EH (cell line): Measurements from ENCODE around the gene APBB1.

ENCODE experiments used
- DNase-seq: peaks from one replicate; pipeline ENCODE4 v3.0.0-alpha.2; 2015; ENCODE audit warnings: low read depth

APBB1 gene

DNA sequence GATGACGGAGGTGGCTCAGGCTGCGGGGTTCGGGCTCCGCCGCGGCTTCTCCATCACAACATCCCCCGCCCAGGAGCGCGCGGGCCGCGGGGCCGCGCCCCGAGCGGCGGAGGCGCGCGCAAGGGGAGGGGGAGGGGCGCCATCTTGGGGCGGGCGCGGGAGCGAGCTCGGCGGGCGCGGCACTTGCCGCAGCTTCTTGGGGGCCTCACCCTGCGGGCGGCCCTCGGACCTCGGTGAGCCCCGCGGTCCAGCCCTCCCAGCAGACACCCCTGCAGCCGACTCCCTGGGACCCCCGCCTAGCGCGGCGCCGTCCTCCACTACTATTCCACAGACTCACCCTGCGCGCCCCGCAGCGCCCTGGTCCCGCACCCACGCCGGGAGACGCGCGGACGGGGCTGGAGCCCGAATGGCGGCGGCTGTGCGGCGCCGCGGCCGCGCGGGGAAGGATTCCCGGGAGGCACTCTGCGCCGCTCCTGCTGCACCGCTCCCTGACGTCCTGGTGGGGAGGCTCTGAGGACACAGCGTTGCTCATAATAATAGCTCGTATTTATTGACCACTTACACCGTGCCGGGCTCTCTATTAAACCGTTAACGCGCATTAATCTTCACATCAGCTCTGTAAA lies at the start of gene APBB1:
Gene APBB1, minus strand, starts transcription at position 86 of the 623 bp plus-strand sequence. CDS start 7,747 bp downstream, outside the sequence.
- peak; percentile 56 for DNase-seq

GRCh38 chr11:6459099-6459450 lies 40.2 kb upstream of the APBB1 start:
- no peak for DNase-seq

GRCh38 chr11:6458352-6459098 lies 39.6 kb upstream of the APBB1 start:
- DNase-seq, result no peak

GRCh38 chr11:6457581-6458320 lies 38.9 kb upstream of the APBB1 start:
- no peak for DNase-seq

DNA sequence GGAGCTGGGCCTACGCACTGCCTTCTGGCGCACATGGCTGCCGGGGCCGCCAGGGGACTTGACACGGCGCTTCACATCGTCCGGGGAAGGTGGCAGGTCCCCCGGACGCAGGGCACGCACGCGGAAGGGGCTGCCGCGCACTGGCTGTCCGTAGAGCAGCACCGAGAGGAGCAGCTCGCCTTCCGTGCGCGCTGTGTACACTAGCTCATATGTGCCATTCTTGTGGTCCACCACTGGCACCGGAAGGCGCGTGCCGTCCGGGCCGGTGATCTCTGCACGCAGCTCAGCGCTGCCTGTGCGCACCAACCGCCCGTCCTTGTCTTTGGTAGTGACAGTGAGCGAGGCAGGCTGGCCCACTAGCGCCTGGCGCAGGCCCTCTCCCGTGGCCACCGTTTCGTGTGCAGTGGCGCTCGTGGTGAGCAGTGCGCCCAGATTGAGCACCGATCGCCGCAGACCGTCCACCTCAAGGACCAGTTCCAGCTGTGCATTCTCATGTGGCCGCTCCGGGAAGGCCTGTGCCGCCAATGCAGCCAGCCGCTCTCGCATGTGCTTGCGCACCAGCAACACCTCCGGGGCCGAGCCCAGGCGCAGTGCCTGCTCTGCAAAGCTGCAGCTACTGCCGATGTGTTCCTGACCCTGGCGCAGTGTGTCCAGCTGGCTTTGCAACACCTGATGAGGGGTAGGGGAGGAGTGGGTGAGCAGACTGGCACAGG lies 37.6 kb upstream of the APBB1 start:
- DNase-seq, result no peak

DNA sequence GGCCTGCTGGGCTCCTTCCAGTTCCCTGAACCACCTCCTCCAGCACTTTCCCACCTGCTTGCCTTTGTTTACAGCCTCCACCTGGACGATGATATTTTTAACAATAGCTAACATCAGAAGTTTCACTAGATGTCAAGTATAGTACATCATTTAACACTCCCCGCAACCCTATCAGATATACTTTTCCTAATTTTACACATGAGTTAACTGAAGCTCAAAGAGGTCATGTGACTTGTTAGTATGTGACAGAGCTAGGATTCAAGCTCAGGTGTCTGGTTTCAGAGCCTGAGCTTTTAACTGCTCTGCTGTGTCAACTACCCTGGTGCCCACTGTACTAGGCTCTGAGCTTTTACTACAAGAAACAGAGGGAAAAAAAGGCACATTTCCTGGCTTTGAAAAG lies 36.2 kb upstream of the APBB1 start:
- DNase-seq, result no peak

- no peak for DNase-seq
Measured at GRCh38 chr11:6453152-6453551, 34.3 kb upstream of the APBB1 start.

DNA sequence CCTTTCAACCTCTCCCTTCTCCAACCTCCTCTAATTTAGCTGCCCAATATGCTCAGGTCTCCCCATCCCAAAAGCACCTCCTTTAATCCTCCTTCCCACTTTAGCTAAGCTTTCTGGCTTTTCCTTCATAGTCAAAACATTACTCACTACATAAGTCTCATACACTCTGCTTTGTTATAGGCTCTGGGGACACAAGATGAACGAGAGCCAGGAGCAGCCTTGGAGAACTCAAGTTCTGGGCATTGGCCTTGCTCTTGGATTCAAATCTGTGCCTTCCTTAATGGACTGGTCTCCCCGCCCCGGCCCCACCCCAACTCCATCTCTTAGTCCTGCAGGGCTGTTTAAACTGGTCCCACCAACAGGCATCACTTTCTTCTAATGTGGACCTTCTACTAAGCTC lies 33.3 kb upstream of the APBB1 start:
- no peak for DNase-seq

GRCh38 chr11:6448574-6448973 lies 29.7 kb upstream of the APBB1 start:
- no peak for DNase-seq

DNA sequence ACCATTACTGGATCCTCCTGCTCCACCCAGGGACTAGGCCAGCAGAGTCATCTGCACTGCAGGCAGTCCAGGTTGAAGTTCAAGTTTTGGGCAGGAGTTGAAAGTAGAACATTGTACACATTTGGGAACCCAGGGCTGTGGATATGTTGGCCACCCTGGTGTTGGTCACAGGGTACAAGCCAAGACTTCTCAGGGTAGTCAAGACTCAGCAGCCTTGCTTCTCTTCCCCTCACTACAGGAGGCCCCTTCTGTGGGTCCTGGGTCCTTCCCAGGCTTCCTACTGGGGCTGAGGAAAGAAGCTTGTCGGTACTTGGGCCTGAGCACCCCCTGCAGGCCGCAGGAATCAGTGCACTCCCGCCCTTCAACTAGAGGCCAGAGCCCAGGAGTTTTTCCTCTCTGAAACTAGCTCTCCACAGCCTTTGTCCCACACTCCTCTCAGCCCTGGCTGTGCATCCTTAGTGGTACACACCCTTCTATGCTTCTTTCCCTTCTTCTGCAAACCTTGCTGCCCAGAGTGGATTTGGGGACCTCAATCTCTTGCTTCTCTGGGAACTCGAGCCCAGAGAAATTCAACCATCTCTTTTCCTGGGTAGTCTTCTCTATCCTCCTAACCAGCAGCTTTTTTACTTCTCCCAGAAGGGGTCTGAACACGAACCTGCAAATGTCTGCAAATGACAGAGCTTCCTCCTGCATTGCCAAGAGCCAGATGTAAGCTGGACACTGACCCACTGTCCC lies 24.5 kb upstream of the APBB1 start:
- peak; percentile 68 for DNase-seq

DNA sequence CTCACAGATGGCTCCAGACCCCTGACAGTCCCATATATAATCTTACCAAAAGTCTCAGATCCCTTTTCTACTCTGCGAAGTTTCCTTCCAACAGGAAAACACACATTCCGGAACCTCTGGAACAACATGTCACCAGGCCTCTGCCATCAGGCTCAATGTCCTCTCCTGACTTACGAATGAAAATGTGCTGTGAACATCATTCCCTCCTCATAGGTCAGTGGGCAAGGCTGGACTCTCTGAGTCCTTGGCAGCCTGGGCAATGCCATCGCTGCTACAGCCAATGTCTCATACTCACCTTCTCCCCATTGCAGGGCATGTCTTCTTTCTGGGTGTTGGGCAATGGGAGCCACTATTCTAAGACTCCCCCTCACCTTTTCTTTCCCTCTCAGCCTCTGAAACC lies 23.5 kb upstream of the APBB1 start:
- DNase-seq, result no peak

GRCh38 chr11:6440906-6441358 lies 22.0 kb upstream of the APBB1 start, which contains the start of gene HPX:
Gene HPX (minus strand): TSS chr11:6440987. CDS start chr11:6440963, 24 bp downstream.
- no peak for DNase-seq

GRCh38 chr11:6438979-6439571 lies 20.2 kb upstream of the APBB1 start:
- DNase-seq, result peak; percentile 68

DNA sequence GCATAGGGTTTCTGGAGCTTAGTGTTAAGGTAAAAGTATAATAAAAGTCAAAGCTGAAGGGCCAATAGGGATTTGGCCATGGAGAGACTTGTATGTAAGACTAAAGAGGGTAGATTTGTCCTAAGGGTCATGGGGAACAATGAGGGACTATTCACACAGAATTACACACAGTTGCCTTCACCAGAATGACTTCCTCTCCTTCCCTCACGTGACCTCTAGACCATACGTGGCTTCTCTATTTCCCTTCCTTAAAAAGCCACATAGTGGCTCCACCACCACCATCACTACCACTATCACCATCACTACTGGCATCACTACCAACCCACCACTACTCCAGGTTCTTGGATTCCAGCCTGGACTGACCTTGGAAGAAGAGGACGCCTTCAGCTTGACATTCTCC lies 19.1 kb upstream of the APBB1 start:
- no peak for DNase-seq

- no peak for DNase-seq
Measured at GRCh38 chr11:6437423-6437822, 18.5 kb upstream of the APBB1 start.

GRCh38 chr11:6433998-6434660 lies 15.2 kb upstream of the APBB1 start:
- no peak for DNase-seq

- peak; percentile 93 for DNase-seq
Measured at GRCh38 chr11:6431861-6432260, 13.0 kb upstream of the APBB1 start.

DNA sequence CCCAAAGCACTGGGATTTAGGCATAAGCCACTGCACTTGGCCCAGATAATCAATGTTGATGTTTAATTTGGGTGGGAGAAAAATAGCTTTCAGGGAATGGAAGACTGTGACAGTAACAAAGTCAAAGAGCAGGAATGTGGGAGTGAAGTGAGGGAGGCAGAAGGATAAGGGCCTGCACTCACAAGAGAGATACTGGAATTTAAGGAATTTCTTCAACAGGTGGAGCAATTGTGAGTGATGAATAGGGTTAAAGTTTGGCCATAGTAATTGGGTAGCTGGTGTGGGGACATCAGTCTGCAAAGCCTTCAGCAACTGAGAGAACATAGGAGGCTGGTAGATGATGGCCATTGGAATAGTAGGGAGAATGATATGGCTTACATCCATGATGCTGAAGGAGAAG lies 8.6 kb upstream of the APBB1 start:
- no peak for DNase-seq

DNA sequence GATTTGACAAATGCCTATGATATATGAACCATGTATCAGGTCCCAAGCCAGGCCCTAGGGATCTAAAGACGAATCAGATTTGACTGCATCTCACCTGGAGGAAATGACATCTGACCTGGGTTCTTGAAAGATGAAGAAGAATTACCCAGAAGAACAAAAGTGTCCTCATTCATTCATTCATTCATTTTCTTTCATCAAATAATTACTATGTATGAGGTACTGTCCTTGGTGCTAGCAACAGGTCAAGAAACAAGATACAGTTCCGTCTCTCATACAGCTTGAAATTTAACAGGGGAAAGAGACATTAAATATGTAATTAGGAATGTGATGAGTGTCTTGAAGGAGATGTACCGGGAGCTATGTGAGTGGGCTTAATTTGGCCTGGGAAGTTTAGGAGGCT lies 1.8 kb upstream of the APBB1 start:
- no peak for DNase-seq

DNA sequence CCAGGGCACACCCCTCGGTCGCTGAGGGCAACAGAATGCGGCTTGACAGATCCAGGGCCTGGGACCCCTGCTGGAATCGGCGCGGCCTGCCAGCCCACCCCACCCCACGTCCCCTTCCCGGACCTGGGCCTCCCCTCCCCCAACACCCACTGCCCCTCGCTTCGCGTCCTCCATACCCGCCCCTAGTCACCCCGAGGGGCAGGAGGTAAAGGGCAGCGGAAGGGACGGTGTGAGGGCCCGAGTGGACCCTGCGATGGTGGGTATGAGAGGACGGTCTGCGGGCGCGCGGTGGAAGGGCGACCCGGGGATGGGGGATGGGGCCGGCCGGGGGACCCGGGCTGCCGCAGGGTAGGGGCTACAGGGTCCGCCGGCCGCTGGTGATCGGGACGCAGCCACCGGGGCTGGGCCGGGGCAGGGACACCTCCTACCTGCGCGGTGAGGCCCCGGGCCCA lies 311 bp downstream of the APBB1 start:
- DNase-seq, result no peak
